Panc1 (cell line): ENCODE measurements around the gene CTXND2. TPM values are rescaled to one million over a fixed set of nuclear protein-coding genes. Genes with fewer than 3 reads are reported as not detected.

Experiments used
- ATAC-seq: fragments of 200-7000 bp; cut with Tn5 transposase; 2 replicates; pipeline ENCODE4 v1.9.1; 2020; ENCODE audit warnings: mild to moderate bottlenecking, moderate library complexity
- BruUV-seq: library from RNA; stranded (reverse); fragments of 400-500 nt; replicated peaks from 2 replicates; lab custom pipeline; 2021; lab: Mats Ljungman, UMichigan
- CTCF ChIA-PET: fragments of 300-600 bp; sonication (Branson Sonifier 250); formaldehyde crosslinking; loops from one replicate; lab custom pipeline; 2022; ENCODE audit warnings: antibody characterized with exemption; lab: Charles Lee
- POLR2A ChIA-PET: fragments of 300-600 bp; sonication (Branson Sonifier 250); formaldehyde crosslinking; loops from one replicate; lab custom pipeline; 2022; ENCODE audit warnings: antibody characterized with exemption; lab: Charles Lee
- DNase-seq: peaks from one replicate; pipeline ENCODE4 v3.0.0-alpha.2; 2010; ENCODE audit warnings: low read depth, low spot score
- H3K27ac ChIP-seq: 2 replicates; pipeline ENCODE4 v1.5.1; 2011; ENCODE audit warnings: mild to moderate bottlenecking, low read length, inconsistent platforms
- H3K27me3 ChIP-seq: fragments of 200-500 bp; sonication (Bioruptor generic); 2 replicates; pipeline ENCODE4 v1.6.0; 2014; ENCODE audit warnings: low read length, inconsistent platforms; ENCODE audit not compliant: control insufficient read depth, insufficient read depth
- H3K36me3 ChIP-seq: fragments of 200-500 bp; sonication (Bioruptor generic); 2 replicates; pipeline ENCODE4 v1.5.1; 2014; ENCODE audit warnings: inconsistent platforms, mild to moderate bottlenecking, low read length, moderate library complexity; ENCODE audit not compliant: control insufficient read depth, insufficient read depth
- H3K4me1 ChIP-seq: 2 replicates; pipeline ENCODE4 v1.5.1; 2011; ENCODE audit warnings: inconsistent platforms, mild to moderate bottlenecking, low read length, moderate library complexity; ENCODE audit not compliant: control insufficient read depth, insufficient read depth
- H3K4me3 ChIP-seq, 2 experiments: 2 replicates each; pipeline ENCODE4 v1.5.1; 2011 to 2012; ENCODE audit warnings: low read depth in 2 of 2, low read length in 2 of 2, mild to moderate bottlenecking in 2 of 2, inconsistent platforms in 1 of 2, moderate library complexity in 1 of 2
- H3K9me3 ChIP-seq: fragments of 200-500 bp; sonication (Bioruptor generic); 2 replicates; pipeline ENCODE4 v1.5.1; 2014; ENCODE audit warnings: low read depth, mild to moderate bottlenecking, inconsistent platforms, low read length, moderate library complexity; ENCODE audit not compliant: control insufficient read depth, insufficient read depth
- CTCF ChIP-seq: fragments of 450-650 bp; IDR thresholded peaks from 2 replicates; pipeline ENCODE4 v1.5.1; 2017; ENCODE audit warnings: mild to moderate bottlenecking
- POLR2AphosphoS5 ChIP-seq: IDR thresholded peaks from 2 replicates; pipeline ENCODE4 v1.6.1; 2012; ENCODE audit warnings: mild to moderate bottlenecking, low read depth, low read length, moderate library complexity
- REST ChIP-seq, 2 experiments: IDR thresholded peaks; 2 replicates each; pipeline ENCODE4 v1.6.1; 2011 to 2012; ENCODE audit warnings: low read depth in 2 of 2, control low read depth in 1 of 2, low read length in 1 of 2, mild to moderate bottlenecking in 1 of 2, moderate library complexity in 1 of 2; ENCODE audit not compliant: insufficient read depth in 1 of 2
- SIN3A ChIP-seq: IDR thresholded peaks from 2 replicates; pipeline ENCODE4 v1.6.1; 2012; ENCODE audit warnings: low read depth, mild to moderate bottlenecking, low read length, moderate library complexity, borderline replicate concordance; ENCODE audit not compliant: insufficient read depth
- TCF7L2 ChIP-seq: IDR thresholded peaks from 2 replicates; pipeline ENCODE4 v1.6.1; 2011; ENCODE audit warnings: mild to moderate bottlenecking, low read depth, low read length, inconsistent platforms
- in situ Hi-C: cut with HindIII; loops from 2 replicates; pipeline ENCODE4 v1.10.0; 2016; ENCODE audit warnings: low sequenced_read_pairs, low pct_unique_long_range_greater_than_20kb
- intact Hi-C: fragments of 100-400 bp; cut with micrococcal nuclease; formaldehyde crosslinking; loops from one replicate; pipeline ENCODE4 v1.10.0; 2022; ENCODE audit not compliant: unreplicated experiment
- total RNA-seq: library from RNA; stranded (reverse); gene quantifications from one replicate; pipeline ENCODE4 v1.2.1, GENCODE V29; 2021; ENCODE audit not compliant: unreplicated experiment

CTXND2 gene
- total RNA-seq, 1 experiment from 2014 or later, result not detected

GRCh38 chr1:150874455-150875196 lies 12.3 kb upstream of the CTXND2 start:
- ATAC-seq (no peak), DNase-seq (no peak)
- POLR2A ChIA-PET, result no interaction called here
- no peaks in the 10 kb centered on the region for H3K27me3 ChIP-seq
- H3K9me3 ChIP-seq, result no peaks in the 10 kb centered on the region
- intact Hi-C loops, result no loop called here
- peak overlapping the region; percentile 25 to 74 for H3K4me3 ChIP-seq
- peak overlapping the region; percentile 82; the same call in 1 of the 2 replicates for H3K27ac ChIP-seq
- H3K4me1 ChIP-seq, result peaks cover 12% of the 10 kb centered on the region
- BruUV-seq, result no TSS peak
- H3K36me3 ChIP-seq, result 0 out of 2 replicates have a peak, but pooled peaks cover 2% of the 10 kb centered on the region
- TF ChIP-seq CTCF, result no peak
- TF ChIP-seq TCF7L2, result no peak
- TF ChIP-seq SIN3A, result no peak
- no peak for TF ChIP-seq POLR2AphosphoS5
- TF ChIP-seq REST (IDR thresholded peaks at IDR 0.05; ENCODE audit: insufficient read depth in 1 of 2, low read depth in 2 of 2, low read length in 1 of 2), result no peak
- in situ Hi-C loops, result no loop called here
- CTCF ChIA-PET, result no interaction called here

- DNase-seq (no peak), ATAC-seq (no peak)
- intact Hi-C loops, result no loop called here
- TF ChIP-seq REST (IDR thresholded peaks at IDR 0.05; ENCODE audit: insufficient read depth in 1 of 2, low read depth in 2 of 2, low read length in 1 of 2) (no peak), TCF7L2 (no peak), SIN3A (no peak), POLR2AphosphoS5 (no peak), CTCF (no peak)
- Histone ChIP-seq H3K4me1 (peaks cover 12% of the 10 kb centered on the region), H3K36me3 (0 out of 2 replicates have a peak, but pooled peaks cover 2% of the 10 kb centered on the region), H3K9me3 (no peaks in the 10 kb centered on the region), H3K27ac (peak overlapping the region; percentile 82), H3K27me3 (no peaks in the 10 kb centered on the region), H3K4me3 (peak overlapping the region; percentile 74 to 84)
- POLR2A ChIA-PET, result no interaction called here
- CTCF ChIA-PET, result no interaction called here
- in situ Hi-C loops, result no loop called here
- TSS peak; percentile 87 for BruUV-seq
Measured at GRCh38 chr1:150875197-150876118, 11.5 kb upstream of the CTXND2 start.
